GM12865 (cell line): ENCODE measurements around the gene SPTLC3.
A peak's percentile ranks its signal among the peaks of the same experiment; 100 is the strongest.

Experiments used
- DNase-seq: peaks from one replicate; pipeline ENCODE4 v3.0.0; 2010; ENCODE audit warnings: low read depth
- H3K4me3 ChIP-seq: 2 replicates; pipeline ENCODE4 v1.5.1; 2011; ENCODE audit warnings: mild to moderate bottlenecking, low read depth, low read length, control low read depth
- CTCF ChIP-seq: IDR thresholded peaks from 2 replicates; pipeline ENCODE4 v1.5.1; 2011; ENCODE audit warnings: low read length, control low read depth, low read depth, inconsistent platforms; ENCODE audit not compliant: insufficient read depth; ENCODE audit errors: missing control alignments

SPTLC3 gene

GRCh38 chr20:13006825-13007224 is 1.9 kb upstream of the SPTLC3 start:
- DNase-seq = no peak
- H3K4me3 ChIP-seq = no peak overlapping the region

GRCh38 chr20:13007596-13007995 is 1.2 kb upstream of the SPTLC3 start:
- no peak for DNase-seq
- H3K4me3 ChIP-seq = no peak overlapping the region
- TF ChIP-seq CTCF = no peak

More at GRCh38 chr20:13006825-13007224, 1.9 kb upstream of the SPTLC3 start:
- no peak for TF ChIP-seq CTCF

- no peak overlapping the region for H3K4me3 ChIP-seq
- peak; percentile 77 for DNase-seq
- TF ChIP-seq CTCF = no peak
These were observed 1.1 kb downstream of the SPTLC3 start for GRCh38 chr20:13009682-13010406.

GRCh38 chr20:13012886-13013285 is 4.1 kb downstream of the SPTLC3 start:
- TF ChIP-seq CTCF = no peak
- no peak for DNase-seq
- H3K4me3 ChIP-seq = no peak overlapping the region

GRCh38 chr20:13013411-13013810 is 4.6 kb downstream of the SPTLC3 start:
- H3K4me3 ChIP-seq = no peak overlapping the region
- DNase-seq = no peak
- no peak for TF ChIP-seq CTCF

- TF ChIP-seq CTCF = no peak
- H3K4me3 ChIP-seq = no peak overlapping the region
- DNase-seq = no peak
These were observed 8.5 kb downstream of the SPTLC3 start for GRCh38 chr20:13017235-13017634.
